PC-3 (cell line): ENCODE data around the gene KLF12.

Source experiments
- EZH2phosphoT487 ChIP-seq: fragments of 300-600 bp; sonication (generic); IDR thresholded peaks from 2 replicates; pipeline ENCODE4 v1.6.1; 2018; ENCODE audit warnings: mild to moderate bottlenecking, antibody characterized with exemption, low read length, borderline replicate concordance
- TF ChIP-seq, protein P1 (sequence below): fragments of 300-600 bp; sonication (generic); conservative IDR thresholded peaks from 2 replicates; pipeline ENCODE4 v1.5.1; 2017; ENCODE audit warnings: antibody characterized with exemption, low read depth, mild to moderate bottlenecking, low read length

DNA sequence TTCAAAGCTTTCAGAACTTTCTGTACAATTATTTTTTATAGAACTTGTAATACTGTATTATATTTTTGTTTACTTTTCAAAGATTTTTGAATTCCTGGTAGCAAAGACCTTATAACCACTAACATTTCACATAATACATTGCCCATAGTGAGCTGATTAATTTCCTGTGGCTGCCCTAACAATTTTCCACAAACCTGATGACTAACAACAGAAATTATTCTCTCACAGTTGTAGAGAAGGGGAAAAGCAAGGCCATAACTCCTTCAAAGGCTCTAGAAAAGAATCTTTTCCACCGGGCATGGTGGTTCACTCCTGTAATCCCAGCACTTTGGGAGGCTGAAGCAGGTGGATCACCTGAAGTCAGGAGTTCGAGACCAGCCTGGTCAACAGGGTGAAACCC is 19.1 kb downstream of the KLF12 start:
- TF ChIP-seq, protein P1, sequence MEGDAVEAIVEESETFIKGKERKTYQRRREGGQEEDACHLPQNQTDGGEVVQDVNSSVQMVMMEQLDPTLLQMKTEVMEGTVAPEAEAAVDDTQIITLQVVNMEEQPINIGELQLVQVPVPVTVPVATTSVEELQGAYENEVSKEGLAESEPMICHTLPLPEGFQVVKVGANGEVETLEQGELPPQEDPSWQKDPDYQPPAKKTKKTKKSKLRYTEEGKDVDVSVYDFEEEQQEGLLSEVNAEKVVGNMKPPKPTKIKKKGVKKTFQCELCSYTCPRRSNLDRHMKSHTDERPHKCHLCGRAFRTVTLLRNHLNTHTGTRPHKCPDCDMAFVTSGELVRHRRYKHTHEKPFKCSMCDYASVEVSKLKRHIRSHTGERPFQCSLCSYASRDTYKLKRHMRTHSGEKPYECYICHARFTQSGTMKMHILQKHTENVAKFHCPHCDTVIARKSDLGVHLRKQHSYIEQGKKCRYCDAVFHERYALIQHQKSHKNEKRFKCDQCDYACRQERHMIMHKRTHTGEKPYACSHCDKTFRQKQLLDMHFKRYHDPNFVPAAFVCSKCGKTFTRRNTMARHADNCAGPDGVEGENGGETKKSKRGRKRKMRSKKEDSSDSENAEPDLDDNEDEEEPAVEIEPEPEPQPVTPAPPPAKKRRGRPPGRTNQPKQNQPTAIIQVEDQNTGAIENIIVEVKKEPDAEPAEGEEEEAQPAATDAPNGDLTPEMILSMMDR: no peak
- no peak for TF ChIP-seq EZH2phosphoT487
